Mucosa of descending colon (tissue), 3 donors: ENCODE measurements around the gene CDC23. TPM values are rescaled to one million over a fixed set of nuclear protein-coding genes. Genes with fewer than 3 reads are reported as not detected.
"Not testable (repeated sequence)": the region's sequence is repeated elsewhere in the genome, so short reads cannot be mapped to it uniquely, and the experiment has no call there.

Experiments
- ATAC-seq: fragments of 200-7000 bp; cut with Tn5 transposase; one replicate; pipeline ENCODE4 v1.9.1; 2020; ENCODE audit warnings: mild to moderate bottlenecking, moderate library complexity
- DNase-seq, 3 donors: peaks; one replicate each; pipeline ENCODE4 v3.0.0-alpha.2; 2020
- H3K36me3 ChIP-seq: fragments of 200-600 bp; one replicate; pipeline ENCODE4 v1.8.0; 2021; ENCODE audit warnings: low read depth, mild to moderate bottlenecking
- H3K4me1 ChIP-seq: fragments of 200-600 bp; one replicate; pipeline ENCODE4 v1.8.0; 2021; ENCODE audit warnings: low read depth, mild to moderate bottlenecking
- H3K4me3 ChIP-seq: fragments of 200-600 bp; one replicate; pipeline ENCODE4 v1.8.0; 2021; ENCODE audit warnings: mild to moderate bottlenecking
- H3K9me3 ChIP-seq: fragments of 200-600 bp; one replicate; pipeline ENCODE4 v1.8.0; 2021; ENCODE audit warnings: mild to moderate bottlenecking
- intact Hi-C, 2 donors: fragments of 100-400 bp; cut with DNase I in 1 of 2; cut with micrococcal nuclease in 1 of 2; formaldehyde crosslinking; loops; one replicate each; pipeline versions ENCODE4 v1.11.0 to v1.11.1; 2022; cut with DNase I, micrococcal nuclease
- total RNA-seq, 3 donors: library from RNA; stranded (reverse); fragmentation: NEBNext Ultra II Directional in 2 of 3; extraction: Animal tissue kit (Norgen Biotek cat#: 25700) in 2 of 3; gene quantifications; one replicate each; pipeline versions ENCODE4 v1.2.1 to v1.2.4, GENCODE V29; 2021 to 2023
- TF ChIP-seq, protein P1 (sequence below): fragments of 200-600 bp; IDR thresholded peaks from one replicate; pipeline ENCODE4 v1.8.0; 2022; ENCODE audit warnings: antibody characterized with exemption, mild to moderate bottlenecking
- donor health status: DM: no; HTN: no; CAD: no; lungs with moderate emphysema.
- donor health status: DM: no; HTN: no; CAD: no.
- donor health status: DM: no; HTN: yes; CAD: no.

The CDC23 gene
- total RNA-seq, 3 donors from 2014 or later: 19.3 to 22.2 (median 21.9) TPM

DNA sequence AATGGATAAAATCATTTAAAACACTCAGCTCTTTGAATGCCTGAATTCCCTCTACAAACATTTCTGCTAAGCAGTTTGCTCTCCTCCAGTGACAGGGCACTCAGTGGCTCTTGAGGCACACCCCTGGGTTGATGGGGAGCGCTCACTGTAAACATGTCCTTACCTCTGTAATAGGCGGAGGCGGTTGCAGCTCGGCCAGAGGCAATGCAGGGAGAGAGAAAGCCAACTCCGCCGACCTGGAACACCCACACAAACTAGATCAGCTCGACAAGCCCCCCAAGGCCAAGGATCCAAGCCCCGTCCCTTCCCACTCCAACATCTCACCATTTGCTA is 329 bp downstream of the CDC23 start:
- Histone ChIP-seq H3K4me3 (peak overlapping the region; percentile 63), H3K9me3 (no peaks in the 10 kb centered on the region), H3K36me3 (no peaks in the 10 kb centered on the region), H3K4me1 (peaks cover 14% of the 10 kb centered on the region)
- peak; percentile 47 for ATAC-seq
- intact Hi-C loops: no loop called here
- DNase-seq: peak in 1 of 3 donors; percentile 52
- TF ChIP-seq, protein P1, sequence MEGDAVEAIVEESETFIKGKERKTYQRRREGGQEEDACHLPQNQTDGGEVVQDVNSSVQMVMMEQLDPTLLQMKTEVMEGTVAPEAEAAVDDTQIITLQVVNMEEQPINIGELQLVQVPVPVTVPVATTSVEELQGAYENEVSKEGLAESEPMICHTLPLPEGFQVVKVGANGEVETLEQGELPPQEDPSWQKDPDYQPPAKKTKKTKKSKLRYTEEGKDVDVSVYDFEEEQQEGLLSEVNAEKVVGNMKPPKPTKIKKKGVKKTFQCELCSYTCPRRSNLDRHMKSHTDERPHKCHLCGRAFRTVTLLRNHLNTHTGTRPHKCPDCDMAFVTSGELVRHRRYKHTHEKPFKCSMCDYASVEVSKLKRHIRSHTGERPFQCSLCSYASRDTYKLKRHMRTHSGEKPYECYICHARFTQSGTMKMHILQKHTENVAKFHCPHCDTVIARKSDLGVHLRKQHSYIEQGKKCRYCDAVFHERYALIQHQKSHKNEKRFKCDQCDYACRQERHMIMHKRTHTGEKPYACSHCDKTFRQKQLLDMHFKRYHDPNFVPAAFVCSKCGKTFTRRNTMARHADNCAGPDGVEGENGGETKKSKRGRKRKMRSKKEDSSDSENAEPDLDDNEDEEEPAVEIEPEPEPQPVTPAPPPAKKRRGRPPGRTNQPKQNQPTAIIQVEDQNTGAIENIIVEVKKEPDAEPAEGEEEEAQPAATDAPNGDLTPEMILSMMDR: no peak

DNA sequence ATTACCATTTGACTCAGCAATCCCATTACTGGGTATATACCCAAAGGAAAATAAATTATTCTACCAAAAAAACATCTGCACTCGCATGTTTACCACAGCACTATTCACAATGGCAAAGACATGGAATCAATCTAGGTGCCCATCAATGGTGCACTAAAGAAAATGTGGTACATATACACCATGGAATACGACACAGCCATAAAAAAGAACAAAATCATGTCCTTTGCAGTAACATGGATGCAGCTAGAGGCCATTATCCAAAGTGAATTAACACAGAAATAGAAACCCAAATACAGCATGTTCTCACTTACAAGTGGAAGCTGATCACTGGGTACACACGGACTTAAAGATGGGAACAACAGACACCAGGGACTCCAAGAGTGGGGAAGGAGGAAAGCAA is 2.1 kb downstream of the CDC23 start:
- Histone ChIP-seq H3K4me3 (no peak overlapping the region), H3K4me1 (peaks cover 14% of the 10 kb centered on the region), H3K36me3 (no peaks in the 10 kb centered on the region), H3K9me3 (no peaks in the 10 kb centered on the region)
- no peak for DNase-seq
- no peak for ATAC-seq
- intact Hi-C loops: no loop called here
- TF ChIP-seq, protein P1: no peak

DNA sequence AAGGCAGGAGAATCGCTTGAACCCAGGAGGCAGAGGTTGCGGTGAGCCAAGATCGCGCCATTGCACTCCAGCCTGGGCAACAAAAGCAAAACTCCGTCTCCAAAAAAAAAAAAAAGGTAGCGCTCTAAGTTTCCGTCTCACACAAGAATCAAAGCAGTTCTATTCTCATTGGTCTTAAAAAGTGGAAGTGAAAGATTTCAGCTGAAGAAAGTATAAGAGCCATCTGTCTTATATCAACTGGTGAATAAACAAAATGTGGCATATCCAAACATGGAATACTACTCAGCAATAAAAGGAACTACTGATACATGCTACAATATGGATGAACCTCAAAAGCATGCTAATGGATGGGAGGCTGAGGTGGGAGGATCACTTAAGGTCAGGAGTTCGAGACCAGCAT is 19.3 kb downstream of the CDC23 start:
- ATAC-seq, H3K4me3 ChIP-seq, H3K36me3 ChIP-seq, DNase-seq, intact Hi-C loops, H3K4me1 ChIP-seq, H3K9me3 ChIP-seq: not testable (repeated sequence)

DNA sequence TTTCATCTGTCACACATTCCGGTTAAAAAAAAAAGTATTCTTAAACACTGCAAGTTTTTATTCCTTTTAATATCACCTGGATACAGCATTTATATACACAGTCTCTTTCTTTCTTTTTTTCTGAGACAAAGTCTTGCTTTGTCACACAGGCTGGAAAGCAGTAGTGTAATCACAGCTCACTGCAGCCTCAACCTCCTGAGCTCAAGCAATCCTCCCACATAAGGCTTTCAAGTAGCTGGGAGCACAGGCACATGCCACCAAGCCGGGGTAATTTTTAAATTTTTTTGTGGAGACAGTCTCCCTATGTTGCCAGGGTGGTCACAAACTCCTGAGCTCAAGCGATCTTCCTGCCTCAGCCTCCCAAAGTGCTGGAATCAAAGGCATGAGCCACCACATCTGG is 20.3 kb downstream of the CDC23 start:
- TF ChIP-seq, protein P1: no peak
- H3K4me1 ChIP-seq: no peaks in the 10 kb centered on the region
- no peak overlapping the region for H3K4me3 ChIP-seq
- DNase-seq (no peak), ATAC-seq (no peak)
- H3K9me3 ChIP-seq: no peaks in the 10 kb centered on the region
- intact Hi-C loops: no loop called here
- H3K36me3 ChIP-seq: peaks cover 6% of the 10 kb centered on the region

DNA sequence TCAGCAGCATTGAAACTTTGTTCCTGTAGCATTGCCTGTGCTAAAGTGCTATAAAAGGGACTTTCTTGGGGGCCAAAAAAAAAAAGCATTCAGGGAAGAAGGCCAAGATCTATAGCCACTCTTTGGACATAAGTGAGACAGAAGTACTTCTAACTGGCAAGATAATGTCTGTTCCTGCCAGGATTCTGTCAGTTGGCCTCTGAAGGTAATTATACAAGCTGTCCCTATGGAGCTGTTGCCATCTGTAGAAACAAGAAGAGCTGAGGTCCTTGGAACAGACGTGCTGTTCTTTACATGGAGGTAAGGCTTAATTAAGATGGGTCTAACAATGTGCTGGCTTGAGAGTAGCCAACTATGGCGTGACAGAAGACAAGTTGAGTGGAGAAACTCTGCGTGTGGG is 24.5 kb downstream of the CDC23 start:
- H3K9me3 ChIP-seq: no peaks in the 10 kb centered on the region
- intact Hi-C loops: no loop called here
- ATAC-seq: no peak
- no peak for DNase-seq
- H3K4me1 ChIP-seq: no peaks in the 10 kb centered on the region
- peaks cover 6% of the 10 kb centered on the region for H3K36me3 ChIP-seq
- no peak overlapping the region for H3K4me3 ChIP-seq
- TF ChIP-seq, protein P1: no peak

DNA sequence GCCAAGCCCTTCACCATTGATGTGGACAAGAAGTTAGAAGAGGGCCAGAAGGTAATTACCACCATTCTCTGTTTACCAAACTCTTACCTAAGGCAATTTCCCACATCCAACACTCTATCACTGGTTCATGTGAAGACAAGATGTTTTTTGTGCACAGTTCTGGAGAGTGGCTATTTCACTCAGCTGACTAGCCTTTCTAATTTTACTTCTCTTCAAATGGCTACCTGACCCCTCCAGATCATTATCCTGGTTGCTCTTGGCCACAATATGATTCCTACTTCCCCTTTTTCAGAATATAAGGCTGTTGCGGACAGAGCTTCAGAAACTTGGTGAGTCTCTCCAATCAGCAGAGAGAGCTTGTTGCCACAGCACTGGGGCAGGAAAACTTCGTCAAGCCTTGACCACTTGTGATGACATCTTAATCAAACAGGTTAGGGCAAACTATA is 27.1 kb downstream of the CDC23 start:
- ATAC-seq: no peak
- Histone ChIP-seq H3K9me3 (no peaks in the 10 kb centered on the region), H3K36me3 (peaks cover 6% of the 10 kb centered on the region), H3K4me1 (no peaks in the 10 kb centered on the region), H3K4me3 (no peak overlapping the region)
- TF ChIP-seq, protein P1: no peak
- DNase-seq: no peak
- intact Hi-C loops: no loop called here
